Measurements from ENCODE around the gene VEPH1. TPM values are rescaled to one million over a fixed set of nuclear protein-coding genes. Genes with fewer than 3 reads are reported as not detected.

The VEPH1 gene
- total RNA-seq, 4 donors from 2014 or later = 0.30 to 6.1 (median 0.76) TPM

DNA sequence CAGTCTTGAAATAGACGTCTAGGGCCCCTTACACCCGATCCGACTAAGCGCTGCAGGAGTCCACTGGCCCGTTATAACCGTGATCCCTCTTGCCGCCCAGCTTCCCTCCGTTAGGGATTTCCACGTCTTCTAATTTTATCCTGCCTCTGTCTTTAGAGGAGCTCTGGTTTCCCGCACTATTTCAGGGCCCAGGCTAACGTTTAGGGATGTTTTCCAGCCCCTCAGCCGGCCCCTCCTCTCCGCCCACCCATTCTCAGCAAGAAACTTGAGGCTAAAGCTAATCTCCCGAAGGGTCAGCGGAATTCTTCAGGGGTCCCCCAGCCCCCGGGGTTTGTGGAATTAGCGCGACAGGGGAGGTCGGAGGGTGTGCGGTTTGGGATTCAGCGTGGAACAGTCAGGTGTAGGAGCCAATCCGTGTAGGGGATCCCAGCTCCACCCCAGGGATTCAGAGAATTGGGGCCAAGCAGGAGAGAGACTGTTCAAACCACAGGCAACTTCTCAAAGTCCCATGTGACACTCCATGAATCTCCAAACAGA lies 65.0 kb downstream of the VEPH1 start:
- Histone ChIP-seq H3K9me3 (no peaks in the 10 kb centered on the region), H3K4me3 (peak overlapping the region; percentile 42 to 73 (median 48)), H3K27me3 (no peaks in the 10 kb centered on the region), H3K4me1 (peaks cover 0 to 34% (median 0%) of the 10 kb centered on the region in 4 donors), H3K27ac (peak overlapping the region in 2 of 4 donors; percentile 61 to 70), H3K36me3 (no peaks in the 10 kb centered on the region)
- WGBS, 2 donors = 3 to 5% methylated on average over 21 to 22 of the region's 22 CpGs
- TF ChIP-seq POLR2A (IDR thresholded peaks at IDR 0.05) (no peak), CTCF (IDR thresholded peaks at IDR 0.05) (no peak)
- DNase-seq (ENCODE audit: low spot score in 2 of 2) = no peak

DNA sequence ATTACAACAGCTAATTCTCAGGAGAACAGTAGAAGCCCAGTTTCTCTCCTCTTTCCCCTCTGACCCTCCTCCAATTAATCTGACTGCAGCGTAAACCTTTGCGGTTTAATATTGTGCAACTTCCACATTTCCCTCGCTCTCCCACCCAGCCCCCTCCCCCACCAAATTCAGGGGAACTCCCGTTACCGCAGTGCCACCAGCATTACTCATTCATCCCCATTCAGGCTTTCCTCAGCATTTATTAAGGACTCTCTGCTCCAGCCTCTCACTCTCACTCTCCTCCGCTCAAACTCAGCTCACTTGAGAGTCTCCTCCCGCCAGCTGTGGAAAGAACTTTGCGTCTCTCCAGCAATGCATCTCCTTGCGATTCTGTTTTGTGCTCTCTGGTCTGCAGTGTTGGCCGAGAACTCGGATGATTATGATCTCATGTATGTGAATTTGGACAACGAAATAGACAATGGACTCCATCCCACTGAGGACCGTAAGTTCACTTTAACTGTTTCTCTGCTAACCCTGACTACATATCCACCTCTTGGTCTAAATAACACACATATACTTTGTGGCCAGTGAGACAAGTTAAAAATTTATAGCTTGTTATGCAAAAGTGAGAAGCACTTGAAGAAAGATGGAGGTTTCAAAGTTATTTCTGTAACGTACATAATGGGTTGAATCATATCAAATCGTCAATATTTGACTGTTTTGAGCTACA lies 66.5 kb downstream of the VEPH1 start, which contains the start of gene PTX3:
TSS of gene PTX3 (plus strand) at position 268 of the 709 bp plus-strand sequence. CDS start at position 352, 84 bp downstream.
- peaks cover 0 to 28% (median 0%) of the 10 kb centered on the region in 4 donors for H3K4me1 ChIP-seq
- WGBS, 2 donors = 3 to 5% methylated on average over 15 of the region's 15 CpGs
- no peaks in the 10 kb centered on the region for H3K27me3 ChIP-seq
- no peaks in the 10 kb centered on the region for H3K9me3 ChIP-seq
- peak within 1 kb of the TSS; percentile 42 to 73 (median 48) for H3K4me3 ChIP-seq
- no peaks in the 10 kb centered on the region for H3K36me3 ChIP-seq
- peak within 1 kb of the TSS in 3 of 4 donors; percentile 25 to 79 (median 70) for H3K27ac ChIP-seq
- no peak for TF ChIP-seq CTCF (IDR thresholded peaks at IDR 0.05)
- peak in 1 of 2 donors; percentile 57 for TF ChIP-seq EP300 (IDR thresholded peaks at IDR 0.05)
- DNase-seq (ENCODE audit: low spot score in 2 of 2) = peak in 1 of 2 donors; percentile 44

DNA sequence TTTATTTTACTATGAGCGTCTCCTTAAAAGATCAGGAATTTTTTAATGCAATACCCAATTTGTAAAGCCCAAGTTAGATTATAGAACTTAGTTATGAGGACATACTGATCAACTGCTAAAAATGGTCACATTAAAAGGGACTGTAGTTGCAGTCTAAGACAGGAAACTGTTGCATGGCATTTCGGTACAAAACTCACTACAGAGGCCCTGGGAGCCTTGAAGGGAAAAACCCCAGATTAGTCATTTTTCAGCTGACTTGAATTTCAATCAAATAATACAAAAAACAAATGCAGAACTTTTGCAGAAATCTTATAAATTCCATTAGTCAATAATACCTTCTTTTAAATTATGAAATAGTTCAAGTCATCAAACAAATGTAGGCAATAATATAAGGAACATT lies 73.5 kb downstream of the VEPH1 start:
- H3K4me1 ChIP-seq = peaks cover 0 to 6% (median 0%) of the 10 kb centered on the region in 4 donors
- WGBS, 2 donors = 39 to 42% methylated on average over 2 of the region's 2 CpGs
- peak overlapping the region in 1 of 4 donors; percentile 29 for H3K27ac ChIP-seq
- no peak overlapping the region for H3K4me3 ChIP-seq
- DNase-seq (ENCODE audit: low spot score in 2 of 2) = no peak
- H3K27me3 ChIP-seq = no peaks in the 10 kb centered on the region
- no peaks in the 10 kb centered on the region for H3K36me3 ChIP-seq
- TF ChIP-seq POLR2A (IDR thresholded peaks at IDR 0.05) = no peak
- TF ChIP-seq EP300 (IDR thresholded peaks at IDR 0.05) = no peak
- no peak for TF ChIP-seq CTCF (IDR thresholded peaks at IDR 0.05)
- no peaks in the 10 kb centered on the region for H3K9me3 ChIP-seq

GRCh38 chr3:157428853-157429252 lies 74.4 kb downstream of the VEPH1 start:
- WGBS, 2 donors = 78 to 84% methylated on average over 1 of the region's 1 CpG
- TF ChIP-seq POLR2A (IDR thresholded peaks at IDR 0.05) (no peak), CTCF (IDR thresholded peaks at IDR 0.05) (no peak), EP300 (IDR thresholded peaks at IDR 0.05) (no peak)
- H3K27ac ChIP-seq = no peak overlapping the region

DNA sequence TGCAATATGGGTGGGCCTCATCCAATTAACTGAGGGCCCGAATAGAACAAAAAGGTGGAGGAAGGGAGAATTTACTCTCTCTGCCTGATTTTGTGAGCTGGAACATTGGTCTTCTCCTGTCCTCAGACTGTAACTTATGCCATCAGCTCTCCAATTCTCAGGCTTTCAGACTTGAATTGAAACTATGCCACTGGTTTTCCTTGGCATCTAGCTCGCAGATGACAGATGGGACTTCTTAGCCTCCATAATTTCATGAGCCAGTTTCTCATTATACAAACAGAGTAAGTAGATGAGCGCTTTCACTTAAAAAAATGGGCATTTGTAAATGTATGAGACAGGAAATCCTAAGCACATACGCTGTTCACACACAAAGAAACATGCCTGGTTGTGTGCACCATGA lies 75.3 kb downstream of the VEPH1 start:
- no peaks in the 10 kb centered on the region for H3K27me3 ChIP-seq
- 75 to 78% methylated on average over 4 of the region's 4 CpGs for WGBS, 2 donors
- no peaks in the 10 kb centered on the region for H3K9me3 ChIP-seq
- no peak for DNase-seq (ENCODE audit: low spot score in 2 of 2)
- peaks cover 0 to 6% (median 0%) of the 10 kb centered on the region in 4 donors for H3K4me1 ChIP-seq
- no peak overlapping the region for H3K27ac ChIP-seq
- no peak for TF ChIP-seq POLR2A (IDR thresholded peaks at IDR 0.05)
- TF ChIP-seq EP300 (IDR thresholded peaks at IDR 0.05) = no peak
- TF ChIP-seq CTCF (IDR thresholded peaks at IDR 0.05) = no peak
- H3K36me3 ChIP-seq = no peaks in the 10 kb centered on the region
- no peak overlapping the region for H3K4me3 ChIP-seq

More at GRCh38 chr3:157428853-157429252, 74.4 kb downstream of the VEPH1 start:
- DNase-seq (ENCODE audit: low spot score in 2 of 2) = no peak
- Histone ChIP-seq H3K9me3 (no peaks in the 10 kb centered on the region), H3K4me1 (peaks cover 0 to 6% (median 0%) of the 10 kb centered on the region in 4 donors), H3K4me3 (no peak overlapping the region), H3K27me3 (no peaks in the 10 kb centered on the region), H3K36me3 (no peaks in the 10 kb centered on the region)

All from tibial nerve (tissue), 4 donors.